HS-27A (cell line): ENCODE results near the gene SPRTN.

Experiments used
- DNase-seq: peaks from one replicate; pipeline ENCODE4 v3.0.0-alpha.2; 2012; ENCODE audit warnings: low read depth, missing footprints

Gene SPRTN

GRCh38 chr1:231381729-231382128 lies 43.6 kb downstream of the SPRTN start:
- DNase-seq = no peak

DNA sequence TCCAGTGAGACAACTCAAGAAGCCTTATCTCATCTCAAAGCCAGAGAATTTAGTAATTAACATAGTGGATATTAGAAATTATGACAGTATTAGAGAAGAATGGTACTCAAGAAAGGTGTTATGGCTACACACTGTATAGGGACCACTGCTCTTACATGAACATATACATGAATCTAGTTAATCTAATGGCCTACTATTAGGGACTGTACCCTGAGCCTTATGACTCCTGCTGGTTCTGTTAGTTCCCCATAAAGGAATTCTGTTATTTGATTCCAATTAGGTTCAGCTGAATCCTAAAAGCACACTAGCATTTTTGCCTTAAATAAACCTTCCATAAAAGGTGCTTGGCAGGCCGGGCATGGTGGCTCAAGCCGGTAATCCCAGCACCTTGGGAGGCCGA lies 44.3 kb downstream of the SPRTN start:
- no peak for DNase-seq

- DNase-seq = no peak
These were observed 45.2 kb downstream of the SPRTN start for GRCh38 chr1:231383159-231383860.

GRCh38 chr1:231384696-231385415 lies 46.8 kb downstream of the SPRTN start:
- no peak for DNase-seq

DNA sequence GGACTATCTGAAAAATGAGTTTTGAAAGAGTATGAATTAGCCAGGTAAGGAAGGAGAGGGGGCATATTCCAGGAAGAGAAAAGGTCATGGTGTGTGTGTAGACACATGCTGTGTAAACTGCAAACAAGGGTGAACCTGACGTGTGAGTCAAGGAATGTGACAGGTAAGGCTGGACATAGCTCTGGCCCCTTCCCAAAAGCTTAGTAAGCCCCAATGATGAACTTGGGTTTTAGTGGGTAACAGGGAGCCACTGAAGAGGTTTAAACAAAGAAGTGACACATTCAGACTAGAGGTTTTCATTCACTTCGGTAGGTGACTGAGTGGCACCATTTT lies 47.3 kb downstream of the SPRTN start:
- DNase-seq = no peak

- DNase-seq = no peak
These were observed 48.4 kb downstream of the SPRTN start for GRCh38 chr1:231386466-231386865.

- DNase-seq = no peak
These were observed 49.9 kb downstream of the SPRTN start for GRCh38 chr1:231387770-231388669.

- no peak for DNase-seq
These were observed 52.0 kb downstream of the SPRTN start for GRCh38 chr1:231390071-231390470.

DNA sequence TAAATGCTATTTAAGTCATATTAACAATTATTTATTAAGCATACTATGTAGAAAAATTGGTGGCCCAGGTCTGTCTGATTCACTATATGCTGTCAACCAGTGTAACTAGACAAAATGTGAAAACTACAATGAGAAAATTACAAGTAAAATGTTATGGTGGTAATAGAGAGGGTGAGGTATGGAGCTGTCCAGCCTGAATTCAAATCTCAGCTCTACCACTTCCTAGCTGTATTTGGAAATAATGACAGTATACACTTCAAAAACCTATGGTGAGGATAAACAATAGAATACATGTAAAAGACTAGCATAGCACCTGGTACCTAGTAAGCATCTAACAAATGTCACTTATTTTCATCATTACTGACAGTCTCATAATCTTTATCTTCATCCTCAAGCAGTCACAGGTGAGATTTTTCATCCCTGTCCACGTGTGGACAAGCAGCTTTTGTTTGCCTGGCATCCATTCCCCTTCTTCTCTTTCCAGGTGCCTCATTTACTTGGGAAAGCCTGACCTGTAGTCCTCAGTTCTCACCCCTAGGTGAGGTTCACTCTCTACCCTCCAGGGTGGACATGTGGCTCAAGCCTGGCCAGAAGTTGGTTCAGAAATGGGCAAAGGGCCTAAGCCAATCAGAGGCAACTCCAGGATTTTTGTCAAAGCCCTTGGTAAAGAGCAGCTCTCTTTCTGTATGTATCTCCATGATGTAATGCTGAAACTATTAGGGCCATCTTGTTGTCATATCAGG lies 54.5 kb downstream of the SPRTN start:
- DNase-seq = no peak

GRCh38 chr1:231393668-231394067 lies 55.6 kb downstream of the SPRTN start:
- DNase-seq = no peak

DNA sequence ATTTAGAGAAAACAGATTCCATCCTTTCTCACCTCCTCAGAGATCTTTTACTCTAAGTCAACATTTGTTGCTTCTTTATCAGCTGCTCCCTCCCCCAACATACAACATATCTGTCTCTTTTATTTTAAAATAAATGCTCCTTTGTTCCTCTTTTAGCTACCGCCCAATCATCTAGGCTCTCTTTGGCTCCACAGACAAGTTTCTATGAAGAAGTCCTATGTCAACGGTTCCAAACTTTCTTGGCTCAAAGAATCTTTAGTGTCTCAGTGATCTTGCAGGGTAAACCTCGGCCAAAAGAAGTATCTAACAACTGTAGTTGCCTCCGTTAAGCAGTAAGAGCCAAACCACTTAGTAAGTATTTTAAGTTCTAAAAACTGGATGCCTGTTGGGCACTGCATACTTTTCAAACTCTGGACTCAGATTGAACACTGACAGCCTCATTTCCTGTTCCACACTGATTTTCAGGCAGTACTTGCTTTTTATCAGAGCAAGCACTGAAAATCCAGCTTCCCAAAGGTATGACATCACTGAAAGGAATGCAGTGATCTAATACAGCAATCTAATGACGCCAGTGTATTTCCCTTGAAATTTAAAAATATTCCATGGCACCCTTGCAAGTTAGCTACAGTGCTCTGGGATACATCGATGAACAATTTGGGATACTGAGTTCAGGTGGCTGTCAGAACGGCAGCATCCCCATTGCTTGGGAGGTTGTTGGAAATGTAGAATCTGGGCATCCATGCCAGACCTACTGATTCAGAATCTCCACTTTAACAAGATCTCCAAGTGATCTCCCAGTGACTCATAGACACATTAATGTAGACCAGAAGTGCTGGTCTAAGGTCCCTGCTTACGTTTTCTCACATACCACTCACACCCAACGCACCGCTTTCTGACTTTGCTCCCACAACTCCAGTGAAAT lies 57.2 kb downstream of the SPRTN start:
- DNase-seq = peak; percentile 85

DNA sequence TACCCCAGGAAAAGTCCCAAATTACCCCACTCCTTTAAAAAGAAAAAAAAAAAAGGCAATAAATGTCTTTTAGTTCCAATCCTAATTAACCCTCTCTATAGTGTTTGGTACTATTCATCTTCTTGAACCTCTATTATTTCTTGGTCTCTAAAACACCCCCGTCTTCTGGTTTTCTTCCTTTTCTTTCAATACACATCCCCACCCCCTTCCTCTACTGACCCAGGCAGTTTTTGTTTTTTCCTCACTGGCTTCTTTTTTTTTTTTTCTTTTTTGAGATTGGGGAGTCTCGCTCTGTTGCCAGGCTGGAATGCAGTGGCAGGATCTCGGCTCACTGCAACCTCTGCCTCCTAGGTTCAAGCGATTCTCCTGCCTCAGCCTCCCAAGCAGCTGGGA lies 57.9 kb downstream of the SPRTN start:
- DNase-seq = no peak

- no peak for DNase-seq
These were observed 58.5 kb downstream of the SPRTN start for GRCh38 chr1:231396643-231397042.

GRCh38 chr1:231397886-231398671 lies 60.0 kb downstream of the SPRTN start:
- no peak for DNase-seq

GRCh38 chr1:231401478-231401877 lies 63.4 kb downstream of the SPRTN start:
- DNase-seq = no peak

DNA sequence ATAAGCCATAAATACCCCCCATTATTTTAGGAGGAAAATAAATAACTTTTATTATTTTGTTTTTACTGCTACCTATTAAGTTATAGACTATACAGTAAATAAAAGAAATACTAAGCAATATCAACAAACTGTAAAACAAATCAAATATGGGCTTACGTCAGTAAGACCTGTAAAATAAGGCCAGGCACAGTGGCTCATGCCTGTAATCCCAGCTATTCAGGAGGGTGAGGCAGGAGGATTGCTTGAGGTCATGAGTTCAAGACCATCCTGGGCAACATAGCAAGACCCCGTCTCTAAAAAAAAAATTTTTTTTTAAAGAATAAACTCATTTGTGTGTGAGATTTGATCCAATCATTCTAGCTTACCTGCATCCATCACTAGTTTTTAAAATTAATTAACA lies 66.2 kb downstream of the SPRTN start:
- no peak for DNase-seq
